GM23338 (cell line): ENCODE data around the gene CYB5D1.

Experiments
- EZH2 ChIP-seq: fragments of 200-600 bp; sonication (generic); IDR thresholded peaks from one replicate; pipeline ENCODE4 v1.8.0; 2017; ENCODE audit warnings: antibody characterized with exemption, mild to moderate bottlenecking, low read depth; ENCODE audit not compliant: unreplicated experiment
- EZH2phosphoT487 ChIP-seq: fragments of 200-600 bp; sonication (generic); IDR thresholded peaks from one replicate; pipeline ENCODE4 v1.8.1; 2018; ENCODE audit warnings: antibody characterized with exemption; ENCODE audit not compliant: unreplicated experiment
- ZNF331 ChIP-seq: fragments of 250-450 bp; sonication (Bioruptor Pico); IDR thresholded peaks from 2 replicates; pipeline ENCODE4 v1.5.0; 2020; ENCODE audit warnings: low read depth, mild to moderate bottlenecking, moderate library complexity
- TF ChIP-seq, protein P1 (sequence below), 2 experiments: fragments of 200-600 bp in 1 of 2; sonication (generic) in 1 of 2; conservative IDR thresholded peaks; 2 replicates each; pipeline versions ENCODE4 v1.5.1 to v1.6.1; 2016 to 2017; ENCODE audit warnings: antibody characterized with exemption in 2 of 2, low read depth in 2 of 2, mild to moderate bottlenecking in 2 of 2, moderate library complexity in 1 of 2

DNA sequence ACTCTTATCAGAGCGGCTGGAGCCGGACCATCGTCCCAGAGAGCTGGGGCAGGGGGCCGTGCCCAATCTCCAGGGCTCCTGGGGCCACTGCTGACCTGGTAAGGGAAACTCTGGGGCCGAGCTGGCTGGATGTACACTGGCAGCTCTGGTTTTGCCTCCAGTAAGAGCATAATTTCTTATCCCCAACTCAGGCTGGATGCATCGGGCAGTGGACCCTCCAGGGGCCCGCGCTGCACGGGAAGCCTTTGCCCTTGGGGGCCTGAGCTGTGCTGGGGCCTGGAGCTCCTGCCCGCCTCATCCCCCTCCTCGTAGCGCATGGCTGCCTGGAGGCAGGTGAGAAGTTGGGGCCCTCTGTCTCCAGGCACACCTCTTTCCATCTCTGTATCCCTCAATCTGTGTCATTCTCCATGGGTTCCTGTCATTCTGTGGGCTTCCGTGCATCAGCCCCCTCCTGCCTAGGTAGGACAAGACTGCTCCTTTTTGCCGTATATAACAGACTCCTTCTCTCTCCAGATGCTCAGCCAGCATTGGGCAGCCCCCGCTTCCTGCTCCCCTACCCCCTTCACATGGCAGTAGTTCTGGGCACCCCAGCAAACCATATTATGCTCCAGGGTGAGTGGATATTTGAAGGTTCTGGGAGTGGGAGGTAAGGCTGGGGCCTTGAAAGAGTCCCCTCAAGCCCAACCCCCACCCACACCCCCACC is 12.3 kb upstream of the CYB5D1 start:
- TF ChIP-seq ZNF331 (no peak), EZH2 (no peak), EZH2phosphoT487 (no peak)
- TF ChIP-seq, protein P1, sequence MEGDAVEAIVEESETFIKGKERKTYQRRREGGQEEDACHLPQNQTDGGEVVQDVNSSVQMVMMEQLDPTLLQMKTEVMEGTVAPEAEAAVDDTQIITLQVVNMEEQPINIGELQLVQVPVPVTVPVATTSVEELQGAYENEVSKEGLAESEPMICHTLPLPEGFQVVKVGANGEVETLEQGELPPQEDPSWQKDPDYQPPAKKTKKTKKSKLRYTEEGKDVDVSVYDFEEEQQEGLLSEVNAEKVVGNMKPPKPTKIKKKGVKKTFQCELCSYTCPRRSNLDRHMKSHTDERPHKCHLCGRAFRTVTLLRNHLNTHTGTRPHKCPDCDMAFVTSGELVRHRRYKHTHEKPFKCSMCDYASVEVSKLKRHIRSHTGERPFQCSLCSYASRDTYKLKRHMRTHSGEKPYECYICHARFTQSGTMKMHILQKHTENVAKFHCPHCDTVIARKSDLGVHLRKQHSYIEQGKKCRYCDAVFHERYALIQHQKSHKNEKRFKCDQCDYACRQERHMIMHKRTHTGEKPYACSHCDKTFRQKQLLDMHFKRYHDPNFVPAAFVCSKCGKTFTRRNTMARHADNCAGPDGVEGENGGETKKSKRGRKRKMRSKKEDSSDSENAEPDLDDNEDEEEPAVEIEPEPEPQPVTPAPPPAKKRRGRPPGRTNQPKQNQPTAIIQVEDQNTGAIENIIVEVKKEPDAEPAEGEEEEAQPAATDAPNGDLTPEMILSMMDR (conservative IDR thresholded peaks at IDR 0.05; ENCODE audit: low read depth in 2 of 2): no peak
